CD14-positive monocyte (primary cell): ENCODE measurements around the gene THAP3. TPM values are rescaled to one million over a fixed set of nuclear protein-coding genes. Genes with fewer than 3 reads are reported as not detected.
A peak's percentile ranks its signal among the peaks of the same experiment; 100 is the strongest.

Experiments
- DNase-seq, 3 donors: peaks; one replicate each; pipeline ENCODE4 v3.0.0-alpha.2; 2011 to 2022
- H2AFZ ChIP-seq: 2 replicates; pipeline ENCODE4 v1.6.0; 2012; ENCODE audit warnings: mild to moderate bottlenecking, low read depth, low read length, inconsistent platforms; ENCODE audit not compliant: insufficient read depth, poor library complexity, severe bottlenecking
- H3K27ac ChIP-seq, 2 donors: 1 replicate in 1 of 2; 2 replicates in 1 of 2; pipeline ENCODE4 v1.5.1; 2012 to 2013; ENCODE audit warnings: low read length in 2 of 2, control low read depth in 1 of 2, inconsistent platforms in 1 of 2, low read depth in 1 of 2, mild to moderate bottlenecking in 1 of 2
- H3K27me3 ChIP-seq, 2 donors: one replicate each; pipeline versions ENCODE4 v1.6.0 to v1.6.1; 2011 to 2013; ENCODE audit warnings: low read length in 2 of 2; ENCODE audit not compliant: control insufficient read depth in 2 of 2, insufficient read depth in 2 of 2
- H3K36me3 ChIP-seq, 2 donors: replicated peaks in 1 of 2; 1 replicate in 1 of 2; 2 replicates in 1 of 2; pipeline versions ENCODE4 v1.5.1 to v1.6.1; 2012 to 2013; ENCODE audit warnings: low read length in 2 of 2, control low read depth in 1 of 2, inconsistent platforms in 1 of 2, mild to moderate bottlenecking in 1 of 2; ENCODE audit not compliant: insufficient read depth in 2 of 2, control insufficient read depth in 1 of 2
- H3K4me1 ChIP-seq, 2 donors: 1 replicate in 1 of 2; 2 replicates in 1 of 2; pipeline versions ENCODE4 v1.5.1 to v1.6.1; 2012 to 2013; ENCODE audit warnings: low read length in 2 of 2, control low read depth in 1 of 2, inconsistent platforms in 1 of 2, mild to moderate bottlenecking in 1 of 2, moderate library complexity in 1 of 2; ENCODE audit not compliant: insufficient read depth in 2 of 2, control insufficient read depth in 1 of 2
- H3K4me2 ChIP-seq: replicated peaks from 2 replicates; pipeline ENCODE3; 2012; ENCODE audit warnings: low read length, moderate library complexity, mild to moderate bottlenecking; ENCODE audit not compliant: poor library complexity, severe bottlenecking; ENCODE audit errors: extremely low read depth
- H3K4me3 ChIP-seq, 3 experiments: fragments of 200-600 bp in 1 of 3; sonication (generic) in 1 of 3; replicated peaks in 1 of 3; 1 replicate in 2 of 3; 2 replicates in 1 of 3; pipeline ENCODE4 v1.5.1; 2011 to 2013; ENCODE audit warnings: low read length in 3 of 3, mild to moderate bottlenecking in 3 of 3, control low read depth in 2 of 3, low read depth in 2 of 3, inconsistent platforms in 1 of 3, moderate library complexity in 1 of 3
- H3K79me2 ChIP-seq: 2 replicates; pipeline ENCODE4 v1.6.0; 2012; ENCODE audit warnings: mild to moderate bottlenecking, control low read depth, inconsistent platforms, low read length, moderate library complexity; ENCODE audit not compliant: insufficient read depth
- H3K9ac ChIP-seq: 2 replicates; pipeline ENCODE4 v1.6.0; 2017; ENCODE audit warnings: low read length, mild to moderate bottlenecking; ENCODE audit not compliant: insufficient read depth, poor library complexity, severe bottlenecking
- H3K9me3 ChIP-seq, 2 donors: replicated peaks in 1 of 2; 1 replicate in 1 of 2; 2 replicates in 1 of 2; pipeline versions ENCODE4 v1.5.1 to v1.6.1; 2012 to 2013; ENCODE audit warnings: low read length in 2 of 2, control low read depth in 1 of 2; ENCODE audit not compliant: control insufficient read depth in 1 of 2, insufficient read depth in 1 of 2
- H4K20me1 ChIP-seq: 2 replicates; pipeline ENCODE4 v1.6.0; 2012; ENCODE audit warnings: mild to moderate bottlenecking, low read length, control low read depth, moderate library complexity; ENCODE audit not compliant: insufficient read depth
- H3K27ac Mint-ChIP-seq, 7 donors: one replicate each; pipeline ENCODE4 v1.8.0; 2020; ENCODE audit warnings: mild to moderate bottlenecking in 7 of 7, mixed read lengths in 7 of 7, moderate library complexity in 6 of 7, inconsistent platforms in 2 of 7
- H3K27me3 Mint-ChIP-seq, 3 donors: one replicate each; pipeline ENCODE4 v1.8.0; 2021 to 2022; ENCODE audit warnings: low read depth in 3 of 3, mild to moderate bottlenecking in 3 of 3, mixed read lengths in 3 of 3, moderate library complexity in 3 of 3, inconsistent platforms in 1 of 3
- H3K36me3 Mint-ChIP-seq, 2 donors: one replicate each; pipeline ENCODE4 v1.8.0; 2020; ENCODE audit warnings: mixed read lengths in 2 of 2, inconsistent platforms in 1 of 2, mild to moderate bottlenecking in 1 of 2
- H3K4me1 Mint-ChIP-seq: one replicate; pipeline ENCODE4 v1.8.0; 2020; ENCODE audit warnings: mild to moderate bottlenecking, mixed read lengths
- H3K4me3 Mint-ChIP-seq, 2 donors: one replicate each; pipeline ENCODE4 v1.8.0; 2020; ENCODE audit warnings: mild to moderate bottlenecking in 2 of 2, mixed read lengths in 2 of 2, moderate library complexity in 1 of 2
- H3K9me3 Mint-ChIP-seq, 7 donors: one replicate each; pipeline ENCODE4 v1.8.0; 2020 to 2022; ENCODE audit warnings: mixed read lengths in 7 of 7, mild to moderate bottlenecking in 6 of 7, moderate library complexity in 6 of 7, inconsistent platforms in 2 of 7
- CTCF ChIP-seq: fragments of 200-600 bp; IDR thresholded peaks from one replicate; pipeline ENCODE4 v1.8.0; 2022; ENCODE audit warnings: antibody characterized with exemption, mild to moderate bottlenecking
- WGBS: methylation state at CpG from one replicate; pipeline ENCODE4 v1.1.5; 2013; ENCODE audit warnings: missing lambda C conversion rate; ENCODE audit not compliant: insufficient coverage; 5-methylcytosine and 5-hydroxymethylcytosine counted together
- intact Hi-C, 2 donors: fragments of 100-400 bp; cut with micrococcal nuclease; formaldehyde crosslinking; loops; one replicate each; pipeline versions ENCODE4 v1.15.0 to v1.15.1; 2023
- polyA plus RNA-seq, 3 donors: library from polyadenylated mRNA; depleted of rRNA in 1 of 3; unstranded in 2 of 3; stranded (reverse) in 1 of 3; fragments of 300-500 nt in 2 of 3; fragments of >200 nt in 1 of 3; fragmentation: Illumina TruSeq in 2 of 3; gene quantifications; 1 replicate in 2 of 3; 2 replicates in 1 of 3; pipeline ENCODE4 v1.2.3, GENCODE V29; 2012 to 2021

Gene THAP3
- polyA plus RNA-seq, 3 donors: 10.3 to 12.8 (median 10.3) TPM

DNA sequence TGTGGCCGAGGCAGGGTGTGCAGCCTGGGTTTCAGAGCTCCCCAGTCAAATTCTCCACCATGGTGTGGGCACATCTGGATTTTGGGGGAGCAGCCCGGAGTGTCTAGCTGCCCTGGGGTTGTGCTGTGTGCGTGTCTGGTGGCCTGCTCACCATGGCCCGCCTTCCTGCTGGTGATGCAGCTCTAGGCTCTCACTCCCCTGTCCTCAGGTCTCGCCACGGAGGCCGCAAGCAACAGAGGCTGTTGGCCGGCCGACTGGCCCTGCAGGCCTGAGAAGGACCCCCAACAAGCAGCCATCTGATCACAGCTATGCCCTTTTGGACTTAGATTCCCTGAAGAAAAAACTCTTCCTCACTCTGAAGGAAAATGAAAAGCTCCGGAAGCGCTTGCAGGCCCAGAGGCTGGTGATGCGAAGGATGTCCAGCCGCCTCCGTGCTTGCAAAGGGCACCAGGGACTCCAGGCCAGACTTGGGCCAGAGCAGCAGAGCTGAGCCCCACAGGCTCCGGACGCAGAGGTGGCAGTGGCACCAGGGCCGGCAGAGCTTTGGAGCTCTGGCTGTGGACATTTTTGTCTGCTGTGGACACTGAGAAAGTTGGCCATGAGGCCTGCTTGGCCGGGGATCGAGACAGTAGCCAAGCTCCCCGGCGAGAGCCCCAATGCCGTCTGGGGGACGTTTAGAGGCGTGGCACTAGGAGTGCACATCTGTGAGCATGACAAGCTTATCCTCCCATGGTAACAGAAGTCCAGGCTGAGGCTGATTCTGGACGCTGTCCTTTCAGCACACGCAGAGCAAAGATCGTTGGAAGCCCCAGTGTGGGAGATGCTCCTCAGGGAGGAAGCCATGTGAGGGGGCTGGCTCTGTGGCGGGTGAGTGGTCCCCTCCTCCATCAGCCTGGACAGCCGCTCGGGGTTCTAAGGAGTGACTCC is 8.2 kb downstream of the THAP3 start:
- peaks cover 83 to 100% of the 10 kb centered on the region in 2 donors for H3K36me3 ChIP-seq

More for the DNA sequence above, 8.2 kb downstream of the THAP3 start:
- H3K36me3 Mint-ChIP-seq: peaks cover 74 to 97% of the 10 kb centered on the region in 2 donors
- Histone ChIP-seq H3K4me3 (no peak overlapping the region), H2AFZ (no peak overlapping the region), H3K4me2 (no peak overlapping the region), H3K27ac (no peak overlapping the region), H3K9me3 (no peaks in the 10 kb centered on the region), H3K79me2 (peaks cover 5% of the 10 kb centered on the region), H4K20me1 (peaks cover 14% of the 10 kb centered on the region), H3K27me3 (no peaks in the 10 kb centered on the region), H3K4me1 (no peaks in the 10 kb centered on the region), H3K9ac (no peak overlapping the region)
- H3K9me3 Mint-ChIP-seq: no peaks in the 10 kb centered on the region
- peak overlapping the region in 3 of 7 donors; percentile 33 to 72 (median 40) for H3K27ac Mint-ChIP-seq
- no peaks in the 10 kb centered on the region for H3K4me1 Mint-ChIP-seq
- DNase-seq: no peak
- H3K27me3 Mint-ChIP-seq: peaks cover 0 to 4% (median 0%) of the 10 kb centered on the region in 3 donors
- no peak for TF ChIP-seq CTCF
- H3K4me3 Mint-ChIP-seq: no peak overlapping the region
- intact Hi-C loops: no loop called here
- WGBS: 96% methylated on average over 25 of the region's 30 CpGs
